NCI-H345 treated with DMSO at 0.1 percent for 48 hours (cell line): ENCODE measurements around the gene LAMB4.

Experiments
- DNase-seq: peaks from one replicate; lab custom pipeline; 2025; ENCODE audit not compliant: unreplicated experiment; lab: John Stamatoyannopoulos, UW

The LAMB4 gene

GRCh38 chr7:107973861-107974260 is 156.3 kb downstream of the LAMB4 start:
- DNase-seq: no peak
